K562 (cell line): ENCODE measurements around the gene SUPT3H. TPM values are rescaled to one million over a fixed set of nuclear protein-coding genes. Genes with fewer than 3 reads are reported as not detected.

Source experiments
- BHLHE40 ChIP-seq: IDR thresholded peaks from 2 replicates; pipeline ENCODE4 v1.6.1; 2011; ENCODE audit warnings: low read length, improper control_type of control experiment
- CHCHD3 ChIP-seq: fragments of 250-450 bp; sonication (Bioruptor Pico); IDR thresholded peaks from 2 replicates; pipeline ENCODE4 v2.1.2; 2022; ENCODE audit warnings: mild to moderate bottlenecking
- FOXJ2 ChIP-seq: fragments of 200-800 bp; sonication (Bioruptor generic); IDR thresholded peaks from 2 replicates; pipeline ENCODE4 v1.6.1; 2016; ENCODE audit warnings: missing genetic modification characterization, missing compliant biosample characterization
- GABPB2 ChIP-seq: fragments of 250-450 bp; sonication (Bioruptor Pico); conservative IDR thresholded peaks from 2 replicates; pipeline ENCODE4 v1.5.1; 2021; ENCODE audit warnings: mild to moderate bottlenecking
- HLTF ChIP-seq: fragments of 450-650 bp; IDR thresholded peaks from 2 replicates; pipeline ENCODE4 v1.6.1; 2016
- ILK ChIP-seq: fragments of 450-650 bp; IDR thresholded peaks from 2 replicates; pipeline ENCODE4 v1.6.1; 2016; ENCODE audit warnings: missing genetic modification characterization, low read depth, mild to moderate bottlenecking, missing compliant biosample characterization, moderate library complexity, borderline replicate concordance
- KDM5B ChIP-seq: fragments of 200-600 bp; sonication (generic); IDR thresholded peaks from 2 replicates; pipeline ENCODE4 v1.6.1; 2012; ENCODE audit warnings: low read depth, mild to moderate bottlenecking, moderate library complexity, low read length, control low read depth, inconsistent platforms; ENCODE audit not compliant: insufficient replicate concordance
- LARP7 ChIP-seq: fragments of 450-650 bp; IDR thresholded peaks from 2 replicates; pipeline ENCODE4 v1.6.1; 2016
- PCBP2 ChIP-seq: fragments of 200-400 bp; formaldehyde crosslinking; IDR thresholded peaks from 2 replicates; pipeline ENCODE4 v1.6.1; 2018; ENCODE audit warnings: low read length, low read depth, mild to moderate bottlenecking, moderate library complexity; ENCODE audit not compliant: poor library complexity, severe bottlenecking
- SAFB ChIP-seq: fragments of 200-400 bp; formaldehyde crosslinking; IDR thresholded peaks from 2 replicates; pipeline ENCODE4 v1.6.1; 2017; ENCODE audit warnings: low read depth, low read length, borderline replicate concordance
- SAP30 ChIP-seq: fragments of 200-600 bp; sonication (generic); IDR thresholded peaks from 2 replicates; pipeline ENCODE4 v1.6.1; 2012; ENCODE audit warnings: borderline replicate concordance, low read depth, mild to moderate bottlenecking, moderate library complexity, low read length, control low read depth, inconsistent platforms; ENCODE audit not compliant: insufficient read depth, poor library complexity, severe bottlenecking
- SMAD4 ChIP-seq: fragments of 250-450 bp; sonication (Bioruptor Pico); conservative IDR thresholded peaks from 2 replicates; pipeline ENCODE4 v1.8.0; 2021; ENCODE audit warnings: inconsistent platforms, mild to moderate bottlenecking, moderate library complexity
- SMARCC2 ChIP-seq: fragments of 450-650 bp; IDR thresholded peaks from 2 replicates; pipeline ENCODE4 v1.6.1; 2017; ENCODE audit warnings: antibody characterized with exemption, moderate library complexity, mild to moderate bottlenecking, low read depth
- ZBTB7A ChIP-seq: IDR thresholded peaks from 2 replicates; pipeline ENCODE4 v1.6.1; 2011; ENCODE audit warnings: low read depth, mild to moderate bottlenecking, low read length, moderate library complexity, borderline replicate concordance; ENCODE audit not compliant: control insufficient read depth
- ZKSCAN8 ChIP-seq: fragments of 200-800 bp; sonication (Bioruptor generic); IDR thresholded peaks from 2 replicates; pipeline ENCODE4 v1.6.1; 2016; ENCODE audit warnings: missing genetic modification characterization, missing compliant biosample characterization
- ZNF143 ChIP-seq: sonication (generic); formaldehyde crosslinking; IDR thresholded peaks from 2 replicates; pipeline ENCODE4 v1.9.0; 2022; ENCODE audit warnings: mild to moderate bottlenecking, missing genetic modification reagents
- ZNF57 ChIP-seq: fragments of 450-650 bp; formaldehyde crosslinking; IDR thresholded peaks from 2 replicates; pipeline ENCODE4 v1.4.0; 2020; ENCODE audit warnings: mild to moderate bottlenecking, moderate library complexity
- ZNF780A ChIP-seq: fragments of 250-450 bp; sonication (Bioruptor Pico); IDR thresholded peaks from 2 replicates; pipeline ENCODE4 v1.5.0; 2021; ENCODE audit warnings: mild to moderate bottlenecking
- polyA plus RNA-seq, 8 experiments: library from polyadenylated mRNA; depleted of rRNA in 4 of 8; stranded (reverse) in 5 of 8; unstranded in 3 of 8; fragments of >200 nt; fragmentation: Nextera tagmentation in 2 of 8; fragmentation: Illumina TruSeq in 1 of 8; extraction: Ambion mirVana in 2 of 8; extraction: Trizol in 1 of 8; gene quantifications; 2 replicates each; pipeline versions ENCODE4 v1.2.1 to v1.2.3, GENCODE V29; 2011 to 2014; ENCODE audit warnings: inconsistent platforms in 1 of 8, missing spikeins in 1 of 8
- total RNA-seq, 7 experiments: library from RNA; depleted of rRNA in 6 of 7; stranded (reverse); fragments of >200 nt in 6 of 7; fragmentation: Illumina TruSeq in 2 of 7; extraction: Trizol in 2 of 7; gene quantifications; 2 replicates each; pipeline versions ENCODE4 v1.2.1 to v1.2.3, GENCODE V29; 2011 to 2021; ENCODE audit warnings: low replicate concordance in 1 of 7
- TF ChIP-seq, protein P1 (sequence below): fragments of 250-450 bp; sonication (Bioruptor Pico); IDR thresholded peaks from 2 replicates; pipeline ENCODE4 v1.9.0; 2021; ENCODE audit warnings: mild to moderate bottlenecking, inconsistent platforms

Gene SUPT3H
- total and polyA plus RNA-seq, 9 of the 15 experiments (the other 6 are each of a cell fraction or from before 2014, with no cell fraction given): 7.2 to 16.3 (median 11.9) TPM

DNA sequence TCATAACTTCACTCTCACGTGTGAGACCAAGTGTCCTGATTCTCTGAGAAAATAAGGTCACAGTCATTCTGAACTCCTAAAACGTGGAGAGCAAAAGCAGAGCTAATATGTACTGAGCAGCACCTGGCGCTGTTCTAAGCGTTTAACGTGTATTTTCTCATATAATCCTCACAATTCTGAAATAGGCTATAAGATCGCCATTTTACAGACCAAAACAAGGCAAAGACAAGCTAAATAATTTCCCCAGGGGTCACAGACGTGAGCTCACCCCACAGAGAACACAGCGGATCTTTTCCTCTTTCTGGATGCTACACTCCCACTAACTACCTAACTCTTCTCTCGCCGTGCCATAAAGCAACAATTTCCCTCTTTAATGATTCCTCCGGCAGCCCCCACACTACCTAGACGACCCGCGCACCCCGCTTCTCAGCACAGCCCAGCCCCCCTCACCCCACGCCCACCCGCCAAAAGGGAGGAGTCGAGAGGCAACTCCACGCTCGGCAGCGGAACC, 636 bp downstream of the SUPT3H start (continued):
- TF ChIP-seq, protein P1, sequence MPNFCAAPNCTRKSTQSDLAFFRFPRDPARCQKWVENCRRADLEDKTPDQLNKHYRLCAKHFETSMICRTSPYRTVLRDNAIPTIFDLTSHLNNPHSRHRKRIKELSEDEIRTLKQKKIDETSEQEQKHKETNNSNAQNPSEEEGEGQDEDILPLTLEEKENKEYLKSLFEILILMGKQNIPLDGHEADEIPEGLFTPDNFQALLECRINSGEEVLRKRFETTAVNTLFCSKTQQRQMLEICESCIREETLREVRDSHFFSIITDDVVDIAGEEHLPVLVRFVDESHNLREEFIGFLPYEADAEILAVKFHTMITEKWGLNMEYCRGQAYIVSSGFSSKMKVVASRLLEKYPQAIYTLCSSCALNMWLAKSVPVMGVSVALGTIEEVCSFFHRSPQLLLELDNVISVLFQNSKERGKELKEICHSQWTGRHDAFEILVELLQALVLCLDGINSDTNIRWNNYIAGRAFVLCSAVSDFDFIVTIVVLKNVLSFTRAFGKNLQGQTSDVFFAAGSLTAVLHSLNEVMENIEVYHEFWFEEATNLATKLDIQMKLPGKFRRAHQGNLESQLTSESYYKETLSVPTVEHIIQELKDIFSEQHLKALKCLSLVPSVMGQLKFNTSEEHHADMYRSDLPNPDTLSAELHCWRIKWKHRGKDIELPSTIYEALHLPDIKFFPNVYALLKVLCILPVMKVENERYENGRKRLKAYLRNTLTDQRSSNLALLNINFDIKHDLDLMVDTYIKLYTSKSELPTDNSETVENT: no peak
- TF ChIP-seq ZNF57: no peak
- TF ChIP-seq GABPB2 (CRISPR knock-in tag): no peak
- TF ChIP-seq LARP7: peak; percentile 26; the same call in 1 of the 2 replicates
- TF ChIP-seq FOXJ2 (tag): no peak
- no peak for TF ChIP-seq ZNF143 (CRISPR knock-in tag)
- 0 out of 2 replicates have a peak, but pooled peaks have one; percentile 11 for TF ChIP-seq HLTF
- no peak for TF ChIP-seq ZKSCAN8 (CRISPR knock-in tag)
- TF ChIP-seq ILK: no peak
- peak; percentile 46; the same call in 1 of the 2 replicates for TF ChIP-seq BHLHE40
- no peak for TF ChIP-seq KDM5B
- TF ChIP-seq SAFB: no peak
- no peak for TF ChIP-seq PCBP2
- no peak for TF ChIP-seq SMAD4 (CRISPR knock-in tag)
- TF ChIP-seq SMARCC2: no peak
- no peak for TF ChIP-seq ZNF780A
- TF ChIP-seq ZBTB7A: peak; percentile 90; the same call in 1 of the 2 replicates
- TF ChIP-seq CHCHD3 (CRISPR knock-in tag): no peak
- TF ChIP-seq SAP30: no peak
